HepG2 (cell line): ENCODE results near the gene MID2.

Experiments
- MAZ ChIP-seq, 2 experiments: sonication (generic) in 1 of 2; formaldehyde crosslinking in 1 of 2; IDR thresholded peaks; 2 replicates each; pipeline versions ENCODE4 v1.5.0 to v1.6.1; 2012 to 2020; ENCODE audit warnings: low read depth in 2 of 2, mild to moderate bottlenecking in 2 of 2, borderline replicate concordance in 1 of 2, improper control_type of control experiment in 1 of 2, low read length in 1 of 2, missing genetic modification reagents in 1 of 2, moderate library complexity in 1 of 2
- MYNN ChIP-seq: sonication (generic); formaldehyde crosslinking; IDR thresholded peaks from 2 replicates; pipeline ENCODE4 v1.4.0; 2020; ENCODE audit warnings: mild to moderate bottlenecking, low read depth, missing genetic modification reagents
- RFX5 ChIP-seq: IDR thresholded peaks from 2 replicates; pipeline ENCODE4 v1.6.1; 2011; ENCODE audit warnings: low read depth, low read length, improper control_type of control experiment
- RFXAP ChIP-seq: sonication (generic); formaldehyde crosslinking; IDR thresholded peaks from 2 replicates; pipeline ENCODE4 v1.4.0; 2020; ENCODE audit warnings: missing genetic modification reagents, borderline replicate concordance
- SOX5 ChIP-seq: IDR thresholded peaks from 2 replicates; pipeline ENCODE4 v1.6.1; 2016; ENCODE audit warnings: borderline replicate concordance
- TF ChIP-seq, protein P1 (sequence below): sonication (generic); formaldehyde crosslinking; IDR thresholded peaks from 2 replicates; pipeline ENCODE4 v1.5.1; 2020; ENCODE audit warnings: mild to moderate bottlenecking, missing genetic modification reagents, moderate library complexity
- TF ChIP-seq, protein P2 (sequence below): sonication (generic); formaldehyde crosslinking; IDR thresholded peaks from 2 replicates; pipeline ENCODE4 v1.5.0; 2020; ENCODE audit warnings: mild to moderate bottlenecking, missing genetic modification reagents, moderate library complexity
- TF ChIP-seq, protein P3 (sequence below): sonication (generic); formaldehyde crosslinking; IDR thresholded peaks from 2 replicates; pipeline ENCODE4 v1.4.0; 2020; ENCODE audit warnings: mild to moderate bottlenecking, low read depth, missing genetic modification reagents
- TF ChIP-seq, protein P4 (sequence below): sonication (generic); formaldehyde crosslinking; IDR thresholded peaks from 2 replicates; pipeline ENCODE4 v1.5.0; 2020; ENCODE audit warnings: missing genetic modification reagents
- TF ChIP-seq, protein P5 (sequence below): IDR thresholded peaks from 2 replicates; pipeline ENCODE4 v1.6.1; 2016
- TF ChIP-seq, protein P6 (sequence below), 2 experiments: IDR thresholded peaks; 2 replicates each; pipeline ENCODE4 v1.6.1; 2011 to 2012; ENCODE audit warnings: low read length in 2 of 2, borderline replicate concordance in 1 of 2, low read depth in 1 of 2, mild to moderate bottlenecking in 1 of 2, moderate library complexity in 1 of 2
- TF ChIP-seq, protein P7 (sequence below): sonication (generic); formaldehyde crosslinking; IDR thresholded peaks from 2 replicates; pipeline ENCODE4 v1.4.0; 2020; ENCODE audit warnings: missing genetic modification reagents

DNA sequence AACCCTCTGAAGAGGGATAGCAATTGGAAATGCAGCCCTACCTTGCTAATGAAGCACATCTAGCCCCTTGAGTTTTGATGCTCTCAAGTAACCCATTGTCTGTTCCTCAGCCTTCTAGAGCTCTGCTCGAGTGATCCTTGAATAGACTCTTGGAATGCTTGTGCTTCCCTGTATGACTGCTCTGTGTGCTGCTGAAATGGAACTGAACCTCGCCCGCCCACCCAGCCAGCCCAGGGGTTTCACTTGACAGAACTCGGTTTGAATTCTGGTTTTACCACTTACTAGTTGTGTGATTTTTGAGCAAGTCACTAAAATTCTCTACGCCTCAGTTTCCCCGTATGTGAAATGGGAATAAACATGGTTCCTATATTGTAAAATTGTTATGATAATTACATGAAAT lies 77.1 kb downstream of the MID2 start:
- TF ChIP-seq, protein P1, sequence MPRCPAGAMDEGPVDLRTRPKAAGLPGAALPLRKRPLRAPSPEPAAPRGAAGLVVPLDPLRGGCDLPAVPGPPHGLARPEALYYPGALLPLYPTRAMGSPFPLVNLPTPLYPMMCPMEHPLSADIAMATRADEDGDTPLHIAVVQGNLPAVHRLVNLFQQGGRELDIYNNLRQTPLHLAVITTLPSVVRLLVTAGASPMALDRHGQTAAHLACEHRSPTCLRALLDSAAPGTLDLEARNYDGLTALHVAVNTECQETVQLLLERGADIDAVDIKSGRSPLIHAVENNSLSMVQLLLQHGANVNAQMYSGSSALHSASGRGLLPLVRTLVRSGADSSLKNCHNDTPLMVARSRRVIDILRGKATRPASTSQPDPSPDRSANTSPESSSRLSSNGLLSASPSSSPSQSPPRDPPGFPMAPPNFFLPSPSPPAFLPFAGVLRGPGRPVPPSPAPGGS (CRISPR knock-in tag), result no peak
- no peak for TF ChIP-seq SOX5
- no peak for TF ChIP-seq RFXAP (CRISPR knock-in tag)
- TF ChIP-seq MYNN (CRISPR knock-in tag), result no peak
- TF ChIP-seq, protein P2, sequence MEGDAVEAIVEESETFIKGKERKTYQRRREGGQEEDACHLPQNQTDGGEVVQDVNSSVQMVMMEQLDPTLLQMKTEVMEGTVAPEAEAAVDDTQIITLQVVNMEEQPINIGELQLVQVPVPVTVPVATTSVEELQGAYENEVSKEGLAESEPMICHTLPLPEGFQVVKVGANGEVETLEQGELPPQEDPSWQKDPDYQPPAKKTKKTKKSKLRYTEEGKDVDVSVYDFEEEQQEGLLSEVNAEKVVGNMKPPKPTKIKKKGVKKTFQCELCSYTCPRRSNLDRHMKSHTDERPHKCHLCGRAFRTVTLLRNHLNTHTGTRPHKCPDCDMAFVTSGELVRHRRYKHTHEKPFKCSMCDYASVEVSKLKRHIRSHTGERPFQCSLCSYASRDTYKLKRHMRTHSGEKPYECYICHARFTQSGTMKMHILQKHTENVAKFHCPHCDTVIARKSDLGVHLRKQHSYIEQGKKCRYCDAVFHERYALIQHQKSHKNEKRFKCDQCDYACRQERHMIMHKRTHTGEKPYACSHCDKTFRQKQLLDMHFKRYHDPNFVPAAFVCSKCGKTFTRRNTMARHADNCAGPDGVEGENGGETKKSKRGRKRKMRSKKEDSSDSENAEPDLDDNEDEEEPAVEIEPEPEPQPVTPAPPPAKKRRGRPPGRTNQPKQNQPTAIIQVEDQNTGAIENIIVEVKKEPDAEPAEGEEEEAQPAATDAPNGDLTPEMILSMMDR (CRISPR knock-in tag), result no peak
- TF ChIP-seq, protein P3, sequence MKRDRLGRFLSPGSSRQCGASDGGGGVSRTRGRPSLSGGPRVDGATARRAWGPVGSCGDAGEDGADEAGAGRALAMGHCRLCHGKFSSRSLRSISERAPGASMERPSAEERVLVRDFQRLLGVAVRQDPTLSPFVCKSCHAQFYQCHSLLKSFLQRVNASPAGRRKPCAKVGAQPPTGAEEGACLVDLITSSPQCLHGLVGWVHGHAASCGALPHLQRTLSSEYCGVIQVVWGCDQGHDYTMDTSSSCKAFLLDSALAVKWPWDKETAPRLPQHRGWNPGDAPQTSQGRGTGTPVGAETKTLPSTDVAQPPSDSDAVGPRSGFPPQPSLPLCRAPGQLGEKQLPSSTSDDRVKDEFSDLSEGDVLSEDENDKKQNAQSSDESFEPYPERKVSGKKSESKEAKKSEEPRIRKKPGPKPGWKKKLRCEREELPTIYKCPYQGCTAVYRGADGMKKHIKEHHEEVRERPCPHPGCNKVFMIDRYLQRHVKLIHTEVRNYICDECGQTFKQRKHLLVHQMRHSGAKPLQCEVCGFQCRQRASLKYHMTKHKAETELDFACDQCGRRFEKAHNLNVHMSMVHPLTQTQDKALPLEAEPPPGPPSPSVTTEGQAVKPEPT (CRISPR knock-in tag), result no peak
- TF ChIP-seq, protein P4, sequence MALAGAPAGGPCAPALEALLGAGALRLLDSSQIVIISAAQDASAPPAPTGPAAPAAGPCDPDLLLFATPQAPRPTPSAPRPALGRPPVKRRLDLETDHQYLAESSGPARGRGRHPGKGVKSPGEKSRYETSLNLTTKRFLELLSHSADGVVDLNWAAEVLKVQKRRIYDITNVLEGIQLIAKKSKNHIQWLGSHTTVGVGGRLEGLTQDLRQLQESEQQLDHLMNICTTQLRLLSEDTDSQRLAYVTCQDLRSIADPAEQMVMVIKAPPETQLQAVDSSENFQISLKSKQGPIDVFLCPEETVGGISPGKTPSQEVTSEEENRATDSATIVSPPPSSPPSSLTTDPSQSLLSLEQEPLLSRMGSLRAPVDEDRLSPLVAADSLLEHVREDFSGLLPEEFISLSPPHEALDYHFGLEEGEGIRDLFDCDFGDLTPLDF, result no peak
- TF ChIP-seq, protein P5, sequence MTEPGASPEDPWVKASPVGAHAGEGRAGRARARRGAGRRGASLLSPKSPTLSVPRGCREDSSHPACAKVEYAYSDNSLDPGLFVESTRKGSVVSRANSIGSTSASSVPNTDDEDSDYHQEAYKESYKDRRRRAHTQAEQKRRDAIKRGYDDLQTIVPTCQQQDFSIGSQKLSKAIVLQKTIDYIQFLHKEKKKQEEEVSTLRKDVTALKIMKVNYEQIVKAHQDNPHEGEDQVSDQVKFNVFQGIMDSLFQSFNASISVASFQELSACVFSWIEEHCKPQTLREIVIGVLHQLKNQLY (CRISPR knock-in tag), result no peak
- no peak for TF ChIP-seq MAZ (IDR thresholded peaks at IDR 0.05; ENCODE audit: borderline replicate concordance, low read depth, low read length)
- TF ChIP-seq MAZ (CRISPR knock-in tag; IDR thresholded peaks at IDR 0.05; ENCODE audit: low read depth), result no peak
- TF ChIP-seq, protein P6, sequence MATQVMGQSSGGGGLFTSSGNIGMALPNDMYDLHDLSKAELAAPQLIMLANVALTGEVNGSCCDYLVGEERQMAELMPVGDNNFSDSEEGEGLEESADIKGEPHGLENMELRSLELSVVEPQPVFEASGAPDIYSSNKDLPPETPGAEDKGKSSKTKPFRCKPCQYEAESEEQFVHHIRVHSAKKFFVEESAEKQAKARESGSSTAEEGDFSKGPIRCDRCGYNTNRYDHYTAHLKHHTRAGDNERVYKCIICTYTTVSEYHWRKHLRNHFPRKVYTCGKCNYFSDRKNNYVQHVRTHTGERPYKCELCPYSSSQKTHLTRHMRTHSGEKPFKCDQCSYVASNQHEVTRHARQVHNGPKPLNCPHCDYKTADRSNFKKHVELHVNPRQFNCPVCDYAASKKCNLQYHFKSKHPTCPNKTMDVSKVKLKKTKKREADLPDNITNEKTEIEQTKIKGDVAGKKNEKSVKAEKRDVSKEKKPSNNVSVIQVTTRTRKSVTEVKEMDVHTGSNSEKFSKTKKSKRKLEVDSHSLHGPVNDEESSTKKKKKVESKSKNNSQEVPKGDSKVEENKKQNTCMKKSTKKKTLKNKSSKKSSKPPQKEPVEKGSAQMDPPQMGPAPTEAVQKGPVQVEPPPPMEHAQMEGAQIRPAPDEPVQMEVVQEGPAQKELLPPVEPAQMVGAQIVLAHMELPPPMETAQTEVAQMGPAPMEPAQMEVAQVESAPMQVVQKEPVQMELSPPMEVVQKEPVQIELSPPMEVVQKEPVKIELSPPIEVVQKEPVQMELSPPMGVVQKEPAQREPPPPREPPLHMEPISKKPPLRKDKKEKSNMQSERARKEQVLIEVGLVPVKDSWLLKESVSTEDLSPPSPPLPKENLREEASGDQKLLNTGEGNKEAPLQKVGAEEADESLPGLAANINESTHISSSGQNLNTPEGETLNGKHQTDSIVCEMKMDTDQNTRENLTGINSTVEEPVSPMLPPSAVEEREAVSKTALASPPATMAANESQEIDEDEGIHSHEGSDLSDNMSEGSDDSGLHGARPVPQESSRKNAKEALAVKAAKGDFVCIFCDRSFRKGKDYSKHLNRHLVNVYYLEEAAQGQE (IDR thresholded peaks at IDR 0.05; ENCODE audit: borderline replicate concordance in 1 of 2, low read depth in 1 of 2, low read length in 2 of 2), result no peak
- TF ChIP-seq RFX5, result no peak
- TF ChIP-seq, protein P7, sequence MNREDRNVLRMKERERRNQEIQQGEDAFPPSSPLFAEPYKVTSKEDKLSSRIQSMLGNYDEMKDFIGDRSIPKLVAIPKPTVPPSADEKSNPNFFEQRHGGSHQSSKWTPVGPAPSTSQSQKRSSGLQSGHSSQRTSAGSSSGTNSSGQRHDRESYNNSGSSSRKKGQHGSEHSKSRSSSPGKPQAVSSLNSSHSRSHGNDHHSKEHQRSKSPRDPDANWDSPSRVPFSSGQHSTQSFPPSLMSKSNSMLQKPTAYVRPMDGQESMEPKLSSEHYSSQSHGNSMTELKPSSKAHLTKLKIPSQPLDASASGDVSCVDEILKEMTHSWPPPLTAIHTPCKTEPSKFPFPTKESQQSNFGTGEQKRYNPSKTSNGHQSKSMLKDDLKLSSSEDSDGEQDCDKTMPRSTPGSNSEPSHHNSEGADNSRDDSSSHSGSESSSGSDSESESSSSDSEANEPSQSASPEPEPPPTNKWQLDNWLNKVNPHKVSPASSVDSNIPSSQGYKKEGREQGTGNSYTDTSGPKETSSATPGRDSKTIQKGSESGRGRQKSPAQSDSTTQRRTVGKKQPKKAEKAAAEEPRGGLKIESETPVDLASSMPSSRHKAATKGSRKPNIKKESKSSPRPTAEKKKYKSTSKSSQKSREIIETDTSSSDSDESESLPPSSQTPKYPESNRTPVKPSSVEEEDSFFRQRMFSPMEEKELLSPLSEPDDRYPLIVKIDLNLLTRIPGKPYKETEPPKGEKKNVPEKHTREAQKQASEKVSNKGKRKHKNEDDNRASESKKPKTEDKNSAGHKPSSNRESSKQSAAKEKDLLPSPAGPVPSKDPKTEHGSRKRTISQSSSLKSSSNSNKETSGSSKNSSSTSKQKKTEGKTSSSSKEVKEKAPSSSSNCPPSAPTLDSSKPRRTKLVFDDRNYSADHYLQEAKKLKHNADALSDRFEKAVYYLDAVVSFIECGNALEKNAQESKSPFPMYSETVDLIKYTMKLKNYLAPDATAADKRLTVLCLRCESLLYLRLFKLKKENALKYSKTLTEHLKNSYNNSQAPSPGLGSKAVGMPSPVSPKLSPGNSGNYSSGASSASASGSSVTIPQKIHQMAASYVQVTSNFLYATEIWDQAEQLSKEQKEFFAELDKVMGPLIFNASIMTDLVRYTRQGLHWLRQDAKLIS (CRISPR knock-in tag), result no peak
